ENCODE measurements around the gene BDNF.

The BDNF gene

DNA sequence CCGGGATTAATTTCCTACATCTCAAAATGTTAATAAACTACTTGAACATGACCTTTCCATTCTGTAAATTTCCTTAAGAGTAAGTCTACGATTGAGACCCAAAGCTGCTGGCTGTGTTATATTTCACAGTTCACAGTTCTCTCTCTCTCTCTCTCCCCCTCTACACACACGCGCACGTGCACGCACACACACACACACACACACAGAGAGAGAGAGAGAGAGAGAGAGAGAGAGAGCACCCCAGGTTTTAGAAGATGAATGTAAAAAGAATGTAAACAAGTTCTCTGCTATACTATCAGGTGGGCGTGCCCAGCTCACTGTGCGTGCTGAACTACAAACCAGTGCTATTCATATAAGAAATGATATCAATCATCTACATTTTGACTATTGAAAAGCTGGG lies 3.3 kb downstream of the BDNF start:
- H3K36me3 ChIP-seq (ENCODE audit: control insufficient read depth in 2 of 2, insufficient read depth in 2 of 2, low read length in 2 of 2), result no peaks in the 10 kb centered on the region
- peaks cover 7 to 23% of the 10 kb centered on the region in 2 donors for H3K4me1 ChIP-seq (ENCODE audit: control insufficient read depth in 2 of 2, insufficient read depth in 2 of 2, low read length in 2 of 2)
- no peaks in the 10 kb centered on the region for H3K9me3 ChIP-seq (ENCODE audit: control insufficient read depth in 2 of 2, low read length in 2 of 2)
- no peak overlapping the region for H3K4me3 ChIP-seq (ENCODE audit: low read length in 2 of 2)
- no peak overlapping the region for H3K27ac ChIP-seq (ENCODE audit: low read depth in 2 of 2, low read length in 2 of 2)
- H3K27me3 ChIP-seq (ENCODE audit: control insufficient read depth in 2 of 2, insufficient read depth in 2 of 2, low read length in 2 of 2), result peaks cover 23 to 31% of the 10 kb centered on the region in 2 donors
- H3K9ac ChIP-seq (ENCODE audit: low read depth in 1 of 2, low read length in 2 of 2), result no peak overlapping the region

DNA sequence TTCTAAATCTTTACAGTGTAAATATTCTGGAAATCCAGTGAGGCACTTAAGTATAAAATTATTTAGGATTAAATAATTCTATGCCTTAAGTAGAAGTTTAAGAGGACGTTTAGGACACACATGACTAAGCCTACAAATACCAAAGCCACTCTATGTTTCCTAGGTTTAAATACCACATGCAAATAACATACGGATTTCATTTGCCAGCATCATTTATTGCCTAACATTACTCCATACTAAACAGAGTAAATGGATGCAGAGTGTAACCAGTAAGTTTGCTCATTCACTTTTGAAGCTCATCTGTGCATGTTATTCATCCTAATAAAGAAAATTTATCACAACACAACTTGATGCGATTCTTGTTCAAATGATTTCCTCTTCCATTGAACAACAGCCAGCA lies 4.1 kb downstream of the BDNF start:
- no peak overlapping the region for H3K27ac ChIP-seq (ENCODE audit: low read depth in 2 of 2, low read length in 2 of 2)
- peaks cover 14 to 23% of the 10 kb centered on the region in 2 donors for H3K27me3 ChIP-seq (ENCODE audit: control insufficient read depth in 2 of 2, insufficient read depth in 2 of 2, low read length in 2 of 2)

DNA sequence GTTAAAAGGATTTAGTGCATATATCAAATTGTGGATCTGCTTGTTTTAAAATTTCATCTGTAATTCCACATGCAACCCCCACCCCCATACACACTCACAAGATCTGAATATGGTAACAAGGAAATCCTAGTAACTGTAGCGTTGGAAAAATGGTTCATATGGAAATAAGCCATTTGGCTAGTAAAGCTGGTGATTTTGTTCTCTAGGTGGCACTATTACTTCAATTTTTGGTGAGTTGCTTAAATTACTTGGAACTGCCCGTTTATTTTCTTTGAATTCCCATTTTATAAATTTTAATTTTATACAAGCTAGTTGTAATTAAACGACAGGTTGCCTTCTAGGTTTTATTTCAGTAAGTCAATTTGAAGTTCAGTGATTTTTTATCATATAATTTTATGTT lies 5.3 kb downstream of the BDNF start:
- Histone ChIP-seq H3K4me1 (ENCODE audit: control insufficient read depth in 2 of 2, insufficient read depth in 2 of 2, low read length in 2 of 2) (peaks cover 2 to 12% of the 10 kb centered on the region in 2 donors), H3K36me3 (ENCODE audit: control insufficient read depth in 2 of 2, insufficient read depth in 2 of 2, low read length in 2 of 2) (no peaks in the 10 kb centered on the region), H3K27ac (ENCODE audit: low read depth in 2 of 2, low read length in 2 of 2) (no peak overlapping the region), H3K9me3 (ENCODE audit: control insufficient read depth in 2 of 2, low read length in 2 of 2) (no peaks in the 10 kb centered on the region), H3K9ac (ENCODE audit: low read depth in 1 of 2, low read length in 2 of 2) (no peak overlapping the region), H3K4me3 (ENCODE audit: low read length in 2 of 2) (no peak overlapping the region), H3K27me3 (ENCODE audit: control insufficient read depth in 2 of 2, insufficient read depth in 2 of 2, low read length in 2 of 2) (peaks cover 10 to 16% of the 10 kb centered on the region in 2 donors)

More for the DNA sequence above, 4.1 kb downstream of the BDNF start:
- H3K4me3 ChIP-seq (ENCODE audit: low read length in 2 of 2), result no peak overlapping the region
- H3K9ac ChIP-seq (ENCODE audit: low read depth in 1 of 2, low read length in 2 of 2), result no peak overlapping the region
- H3K36me3 ChIP-seq (ENCODE audit: control insufficient read depth in 2 of 2, insufficient read depth in 2 of 2, low read length in 2 of 2), result no peaks in the 10 kb centered on the region
- H3K4me1 ChIP-seq (ENCODE audit: control insufficient read depth in 2 of 2, insufficient read depth in 2 of 2, low read length in 2 of 2), result peaks cover 7 to 18% of the 10 kb centered on the region in 2 donors
- no peaks in the 10 kb centered on the region for H3K9me3 ChIP-seq (ENCODE audit: control insufficient read depth in 2 of 2, low read length in 2 of 2)

DNA sequence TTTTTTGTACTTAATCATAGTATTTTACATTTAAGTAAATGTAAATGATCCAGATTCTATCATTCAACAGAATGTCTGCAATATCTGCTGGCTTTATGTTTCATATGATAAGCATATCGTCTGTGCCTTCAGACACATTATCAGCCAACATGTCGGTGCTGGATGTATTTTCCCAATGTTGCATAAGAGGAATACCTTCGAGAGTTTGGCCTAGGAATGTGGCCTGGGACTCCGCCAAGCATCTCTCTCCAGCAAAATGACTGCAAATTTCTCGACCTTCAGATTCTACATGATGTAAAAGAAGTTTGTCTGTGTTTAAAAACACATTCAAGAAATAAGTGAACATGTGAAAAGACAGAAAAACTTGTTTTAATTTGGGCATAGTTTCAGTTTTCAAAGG lies 6.9 kb downstream of the BDNF start:
- Histone ChIP-seq H3K9me3 (ENCODE audit: control insufficient read depth in 2 of 2, low read length in 2 of 2) (no peaks in the 10 kb centered on the region), H3K4me3 (ENCODE audit: low read length in 2 of 2) (no peak overlapping the region), H3K27ac (ENCODE audit: low read depth in 2 of 2, low read length in 2 of 2) (no peak overlapping the region), H3K9ac (ENCODE audit: low read depth in 1 of 2, low read length in 2 of 2) (no peak overlapping the region), H3K27me3 (ENCODE audit: control insufficient read depth in 2 of 2, insufficient read depth in 2 of 2, low read length in 2 of 2) (peaks cover under 1 to 6% of the 10 kb centered on the region in 2 donors), H3K36me3 (ENCODE audit: control insufficient read depth in 2 of 2, insufficient read depth in 2 of 2, low read length in 2 of 2) (no peaks in the 10 kb centered on the region), H3K4me1 (ENCODE audit: control insufficient read depth in 2 of 2, insufficient read depth in 2 of 2, low read length in 2 of 2) (no peaks in the 10 kb centered on the region)

GRCh38 chr11:27692781-27693180 lies 7.5 kb downstream of the BDNF start:
- H3K9ac ChIP-seq (ENCODE audit: low read depth in 1 of 2, low read length in 2 of 2), result no peak overlapping the region
- H3K4me3 ChIP-seq (ENCODE audit: low read length in 2 of 2), result no peak overlapping the region
- H3K36me3 ChIP-seq (ENCODE audit: control insufficient read depth in 2 of 2, insufficient read depth in 2 of 2, low read length in 2 of 2), result no peaks in the 10 kb centered on the region
- H3K4me1 ChIP-seq (ENCODE audit: control insufficient read depth in 2 of 2, insufficient read depth in 2 of 2, low read length in 2 of 2), result no peaks in the 10 kb centered on the region
- no peak overlapping the region for H3K27ac ChIP-seq (ENCODE audit: low read depth in 2 of 2, low read length in 2 of 2)
- peaks cover 0 to 6% of the 10 kb centered on the region in 2 donors for H3K27me3 ChIP-seq (ENCODE audit: control insufficient read depth in 2 of 2, insufficient read depth in 2 of 2, low read length in 2 of 2)
- H3K9me3 ChIP-seq (ENCODE audit: control insufficient read depth in 2 of 2, low read length in 2 of 2), result no peaks in the 10 kb centered on the region

- Histone ChIP-seq H3K4me3 (ENCODE audit: low read length in 2 of 2) (no peak overlapping the region), H3K9ac (ENCODE audit: low read depth in 1 of 2, low read length in 2 of 2) (no peak overlapping the region), H3K4me1 (ENCODE audit: control insufficient read depth in 2 of 2, insufficient read depth in 2 of 2, low read length in 2 of 2) (no peaks in the 10 kb centered on the region), H3K27me3 (ENCODE audit: control insufficient read depth in 2 of 2, insufficient read depth in 2 of 2, low read length in 2 of 2) (no peaks in the 10 kb centered on the region), H3K27ac (ENCODE audit: low read depth in 2 of 2, low read length in 2 of 2) (no peak overlapping the region), H3K36me3 (ENCODE audit: control insufficient read depth in 2 of 2, insufficient read depth in 2 of 2, low read length in 2 of 2) (no peaks in the 10 kb centered on the region), H3K9me3 (ENCODE audit: control insufficient read depth in 2 of 2, low read length in 2 of 2) (no peaks in the 10 kb centered on the region)
Observed at GRCh38 chr11:27688076-27688475, 12.2 kb downstream of the BDNF start.

GRCh38 chr11:27681664-27682063 lies 18.6 kb downstream of the BDNF start:
- Histone ChIP-seq H3K36me3 (ENCODE audit: control insufficient read depth in 2 of 2, insufficient read depth in 2 of 2, low read length in 2 of 2) (no peaks in the 10 kb centered on the region), H3K4me1 (ENCODE audit: control insufficient read depth in 2 of 2, insufficient read depth in 2 of 2, low read length in 2 of 2) (no peaks in the 10 kb centered on the region), H3K9me3 (ENCODE audit: control insufficient read depth in 2 of 2, low read length in 2 of 2) (no peaks in the 10 kb centered on the region), H3K27me3 (ENCODE audit: control insufficient read depth in 2 of 2, insufficient read depth in 2 of 2, low read length in 2 of 2) (no peaks in the 10 kb centered on the region), H3K9ac (ENCODE audit: low read depth in 1 of 2, low read length in 2 of 2) (no peak overlapping the region), H3K27ac (ENCODE audit: low read depth in 2 of 2, low read length in 2 of 2) (no peak overlapping the region), H3K4me3 (ENCODE audit: low read length in 2 of 2) (no peak overlapping the region)

GRCh38 chr11:27679136-27680015 lies 20.9 kb downstream of the BDNF start:
- no peak overlapping the region for H3K27ac ChIP-seq (ENCODE audit: low read depth in 2 of 2, low read length in 2 of 2)
- no peaks in the 10 kb centered on the region for H3K4me1 ChIP-seq (ENCODE audit: control insufficient read depth in 2 of 2, insufficient read depth in 2 of 2, low read length in 2 of 2)
- H3K36me3 ChIP-seq (ENCODE audit: control insufficient read depth in 2 of 2, insufficient read depth in 2 of 2, low read length in 2 of 2), result no peaks in the 10 kb centered on the region
- H3K9ac ChIP-seq (ENCODE audit: low read depth in 1 of 2, low read length in 2 of 2), result no peak overlapping the region
- no peak overlapping the region for H3K4me3 ChIP-seq (ENCODE audit: low read length in 2 of 2)
- H3K9me3 ChIP-seq (ENCODE audit: control insufficient read depth in 2 of 2, low read length in 2 of 2), result no peaks in the 10 kb centered on the region
- no peaks in the 10 kb centered on the region for H3K27me3 ChIP-seq (ENCODE audit: control insufficient read depth in 2 of 2, insufficient read depth in 2 of 2, low read length in 2 of 2)

- no peaks in the 10 kb centered on the region for H3K36me3 ChIP-seq (ENCODE audit: control insufficient read depth in 2 of 2, insufficient read depth in 2 of 2, low read length in 2 of 2)
- no peak overlapping the region for H3K4me3 ChIP-seq (ENCODE audit: low read length in 2 of 2)
- H3K27me3 ChIP-seq (ENCODE audit: control insufficient read depth in 2 of 2, insufficient read depth in 2 of 2, low read length in 2 of 2), result no peaks in the 10 kb centered on the region
- H3K27ac ChIP-seq (ENCODE audit: low read depth in 2 of 2, low read length in 2 of 2), result no peak overlapping the region
- no peaks in the 10 kb centered on the region for H3K9me3 ChIP-seq (ENCODE audit: control insufficient read depth in 2 of 2, low read length in 2 of 2)
- H3K4me1 ChIP-seq (ENCODE audit: control insufficient read depth in 2 of 2, insufficient read depth in 2 of 2, low read length in 2 of 2), result no peaks in the 10 kb centered on the region
- no peak overlapping the region for H3K9ac ChIP-seq (ENCODE audit: low read depth in 1 of 2, low read length in 2 of 2)
Observed at GRCh38 chr11:27678242-27678641, 22.0 kb downstream of the BDNF start.

GRCh38 chr11:27677108-27677507 lies 23.1 kb downstream of the BDNF start:
- Histone ChIP-seq H3K4me3 (ENCODE audit: low read length in 2 of 2) (no peak overlapping the region), H3K9me3 (ENCODE audit: control insufficient read depth in 2 of 2, low read length in 2 of 2) (no peaks in the 10 kb centered on the region), H3K36me3 (ENCODE audit: control insufficient read depth in 2 of 2, insufficient read depth in 2 of 2, low read length in 2 of 2) (no peaks in the 10 kb centered on the region), H3K9ac (ENCODE audit: low read depth in 1 of 2, low read length in 2 of 2) (no peak overlapping the region), H3K4me1 (ENCODE audit: control insufficient read depth in 2 of 2, insufficient read depth in 2 of 2, low read length in 2 of 2) (no peaks in the 10 kb centered on the region), H3K27ac (ENCODE audit: low read depth in 2 of 2, low read length in 2 of 2) (no peak overlapping the region), H3K27me3 (ENCODE audit: control insufficient read depth in 2 of 2, insufficient read depth in 2 of 2, low read length in 2 of 2) (no peaks in the 10 kb centered on the region)
